Spinal cord (tissue), 10 donors: ENCODE measurements around the gene PCNP. TPM values are rescaled to one million over a fixed set of nuclear protein-coding genes. Genes with fewer than 3 reads are reported as not detected.

Experiments used
- DNase-seq, 6 donors: peaks; one replicate each; pipeline versions ENCODE4 v3.0.0 to v3.0.0-alpha.2; 2013 to 2015; ENCODE audit warnings: low spot score in 6 of 6, low read depth in 4 of 6
- H3K27ac ChIP-seq: one replicate; pipeline ENCODE4 v1.5.1; 2013; ENCODE audit warnings: low read depth, low read length, control low read depth
- H3K27me3 ChIP-seq: one replicate; pipeline ENCODE4 v1.6.1; 2013; ENCODE audit warnings: low read length; ENCODE audit not compliant: control insufficient read depth, insufficient read depth
- H3K36me3 ChIP-seq: one replicate; pipeline ENCODE4 v1.6.1; 2013; ENCODE audit warnings: low read length; ENCODE audit not compliant: control insufficient read depth, insufficient read depth
- H3K4me1 ChIP-seq: one replicate; pipeline ENCODE4 v1.6.1; 2013; ENCODE audit warnings: low read length; ENCODE audit not compliant: control insufficient read depth, insufficient read depth
- H3K4me3 ChIP-seq: one replicate; pipeline ENCODE4 v1.5.1; 2013; ENCODE audit warnings: low read depth, low read length, control low read depth
- H3K9me3 ChIP-seq: one replicate; pipeline ENCODE4 v1.6.1; 2013; ENCODE audit warnings: low read length; ENCODE audit not compliant: control insufficient read depth, insufficient read depth
- WGBS: methylation state at CpG from one replicate; pipeline ENCODE4 v1.1.5; 2013; ENCODE audit warnings: missing lambda C conversion rate; ENCODE audit not compliant: insufficient coverage; 5-methylcytosine and 5-hydroxymethylcytosine counted together
- polyA plus RNA-seq, 2 donors: library from polyadenylated mRNA; unstranded; fragments of 120-200 nt; gene quantifications; one replicate each; pipeline ENCODE4 v1.2.1, GENCODE V29; 2013; ENCODE audit not compliant: insufficient read length in 2 of 2
- total RNA-seq, 2 donors: library from RNA; depleted of rRNA in 1 of 2; stranded (reverse); fragments of 120-200 nt in 1 of 2; fragments of >200 nt in 1 of 2; gene quantifications; one replicate each; pipeline versions ENCODE4 v1.2.3 to v1.2.4, GENCODE V29; 2013 to 2014
- donor health status: healthy.

The PCNP gene
- total and polyA plus RNA-seq, 4 donors, result 81.1 to 190 (median 158) TPM

DNA sequence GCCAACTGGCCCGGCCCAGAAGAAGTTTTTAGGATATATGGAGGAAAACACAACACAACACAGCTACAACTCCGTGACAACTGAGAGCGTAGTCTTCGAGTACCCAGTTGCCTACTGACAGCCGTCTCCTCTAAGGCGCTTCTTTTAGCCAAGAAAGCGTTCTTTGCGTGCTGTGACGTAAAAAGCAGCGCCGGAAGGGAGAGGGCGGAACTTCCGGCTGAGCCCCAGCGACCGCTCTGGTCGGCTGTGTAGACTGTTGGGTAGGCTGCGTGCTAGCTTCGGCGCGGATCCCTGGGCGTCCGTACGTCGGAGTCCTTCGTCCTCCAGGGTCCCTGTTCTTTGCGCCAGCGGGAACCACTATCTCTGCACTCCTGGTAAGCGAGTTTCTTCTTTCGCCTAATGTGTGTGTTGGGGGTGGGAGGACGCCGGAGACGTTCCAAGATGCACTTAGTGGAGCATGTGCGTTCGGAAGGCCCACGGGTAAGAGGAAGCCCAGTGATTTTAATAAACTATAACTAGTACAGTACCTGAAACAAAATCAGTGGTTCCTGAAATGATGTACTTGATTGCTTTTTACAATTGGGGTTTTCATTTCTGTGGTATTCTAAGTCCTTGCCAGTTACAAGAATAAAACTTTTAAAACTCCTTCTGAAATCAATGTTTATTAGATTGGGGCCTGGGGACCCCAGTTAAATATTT lies 12.2 kb upstream of the PCNP start, which contains the start of gene TRMT10C:
TRMT10C (plus strand) TSS at position 239 of the 699 bp plus-strand sequence. CDS start 2,914 bp downstream, outside the sequence.
- Histone ChIP-seq H3K4me1 (peaks cover 10% of the 10 kb centered on the region), H3K27me3 (no peaks in the 10 kb centered on the region), H3K4me3 (peak within 1 kb of the TSS; percentile 98), H3K9me3 (no peaks in the 10 kb centered on the region), H3K36me3 (peaks cover 11% of the 10 kb centered on the region), H3K27ac (peak within 1 kb of the TSS; percentile 80)
- under 1% methylated on average over 26 of the region's 35 CpGs for WGBS
- DNase-seq, result peak; percentile 90 to 98 (median 94)

DNA sequence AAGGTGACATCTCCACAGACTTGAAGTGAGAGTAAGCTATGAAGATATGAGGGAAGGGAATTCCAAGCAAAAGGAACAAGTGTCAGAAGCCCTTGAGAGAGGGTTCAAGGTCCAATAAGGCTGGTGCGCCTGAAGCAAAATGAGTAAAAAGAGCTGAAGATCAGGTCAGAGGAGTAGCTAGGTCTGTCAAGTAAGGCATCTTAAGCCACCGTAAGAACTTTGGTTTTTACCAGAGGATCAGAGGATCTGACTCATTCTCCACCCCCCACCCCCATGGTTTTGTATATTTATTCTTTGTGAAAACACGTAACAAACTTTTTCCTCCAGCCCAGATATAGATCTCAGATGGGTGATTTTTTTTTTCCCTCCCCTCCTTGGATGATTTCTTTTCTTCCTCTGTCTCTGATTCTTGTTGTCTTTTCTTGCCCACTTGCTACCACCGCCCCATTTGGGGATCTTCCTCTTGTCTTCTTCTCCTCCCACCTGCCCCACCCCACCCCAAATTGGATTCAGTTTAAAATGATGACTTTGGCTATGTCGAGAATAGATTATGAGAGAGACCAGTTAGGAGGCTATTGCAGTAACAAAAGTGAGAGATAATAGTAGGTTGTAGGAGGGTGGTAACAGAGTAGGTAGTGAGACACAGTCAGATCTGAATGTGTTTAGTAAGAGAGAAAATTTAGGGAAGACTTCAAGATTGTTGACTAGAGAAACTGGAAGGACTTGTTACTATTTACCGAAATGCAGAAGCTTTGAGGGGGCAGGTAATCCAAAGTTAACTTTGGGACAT lies 6.3 kb upstream of the PCNP start:
- Histone ChIP-seq H3K36me3 (peaks cover 14% of the 10 kb centered on the region), H3K4me3 (no peak overlapping the region), H3K4me1 (peaks cover 5% of the 10 kb centered on the region), H3K27me3 (no peaks in the 10 kb centered on the region), H3K9me3 (no peaks in the 10 kb centered on the region), H3K27ac (no peak overlapping the region)
- no peak for DNase-seq
- WGBS, result 96% methylated on average over 3 of the region's 6 CpGs

DNA sequence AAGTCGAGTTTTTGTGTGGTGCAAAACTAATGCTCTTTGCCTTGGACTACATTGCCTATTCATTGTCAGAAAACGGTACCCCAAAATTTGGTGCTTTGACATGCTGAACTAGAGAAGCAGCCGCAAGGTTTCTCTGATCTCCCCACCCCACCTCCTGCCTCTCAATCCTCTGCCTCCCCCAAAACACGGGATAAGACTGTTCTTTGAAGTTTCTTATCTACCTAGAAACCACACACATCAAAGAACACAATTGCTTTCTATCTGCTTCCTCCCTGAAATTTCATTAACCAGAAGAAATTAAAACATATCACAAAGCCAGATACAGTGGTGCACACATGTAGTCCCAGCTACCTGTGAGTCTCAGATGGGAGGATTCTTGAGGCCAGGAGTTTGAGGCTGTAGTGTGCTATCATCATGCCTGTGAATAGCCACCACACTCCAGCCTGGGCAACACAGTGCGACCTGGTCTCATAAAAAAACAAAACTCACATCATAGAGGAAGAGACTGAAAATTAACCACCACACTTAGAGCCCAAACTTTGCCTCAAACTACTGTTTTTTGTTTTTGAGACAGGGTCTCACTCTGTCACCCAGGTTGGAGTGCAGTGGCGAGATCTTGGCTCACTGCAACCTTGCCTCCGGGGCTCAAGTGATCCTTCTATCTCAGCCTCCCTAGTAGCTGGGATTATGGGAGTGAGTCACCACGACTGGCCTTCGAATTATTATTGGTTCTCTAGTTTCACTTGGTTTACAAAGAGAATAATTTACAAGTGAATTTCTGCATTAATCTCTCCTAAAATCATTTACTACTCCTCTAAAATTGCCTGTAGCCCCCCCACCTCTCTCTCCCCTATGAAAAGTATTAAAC lies 2.7 kb upstream of the PCNP start:
- Histone ChIP-seq H3K9me3 (no peaks in the 10 kb centered on the region), H3K4me1 (no peaks in the 10 kb centered on the region), H3K4me3 (no peak overlapping the region), H3K27me3 (no peaks in the 10 kb centered on the region), H3K36me3 (peaks cover 10% of the 10 kb centered on the region), H3K27ac (no peak overlapping the region)
- DNase-seq, result no peak
- WGBS, result 79% methylated on average over 4 of the region's 9 CpGs

DNA sequence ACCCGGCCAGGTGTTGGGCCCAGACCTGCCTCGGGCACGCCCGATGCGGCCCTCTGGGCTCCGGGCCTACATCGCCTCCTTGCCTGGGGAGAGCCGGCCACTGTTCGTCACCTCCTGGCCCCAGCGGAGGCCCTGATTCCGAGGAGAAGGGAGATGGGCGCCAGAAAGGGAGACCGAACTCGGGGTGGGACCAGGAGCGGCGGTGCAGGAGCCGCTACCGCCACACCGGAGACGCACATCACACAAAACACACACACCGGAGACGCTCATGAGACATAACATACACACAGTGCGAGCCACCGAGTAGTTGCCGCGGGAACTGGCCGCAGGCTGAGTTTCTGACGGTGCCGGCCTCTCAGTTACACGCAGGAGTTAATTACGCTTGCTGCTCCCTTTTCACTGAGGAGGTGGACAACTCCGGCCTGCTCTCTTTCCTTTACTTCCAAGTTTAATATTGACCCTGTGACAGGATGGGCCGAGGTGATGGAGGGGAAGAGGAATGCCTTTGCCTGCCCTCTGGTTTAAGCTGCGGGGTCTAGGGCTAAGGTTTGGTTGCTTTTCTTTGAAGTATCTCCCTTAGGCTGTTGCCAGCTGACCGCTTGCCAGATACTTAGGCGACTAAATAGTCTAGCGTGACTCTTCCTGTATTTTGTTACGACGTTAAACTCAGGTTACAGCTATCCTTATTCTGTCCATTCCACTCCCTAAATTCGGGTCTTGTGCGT lies 570 bp downstream of the PCNP start:
- H3K27ac ChIP-seq, result peak overlapping the region; percentile 97
- peak; percentile 23 to 80 (median 47) for DNase-seq
- peaks cover 10% of the 10 kb centered on the region for H3K36me3 ChIP-seq
- no peaks in the 10 kb centered on the region for H3K9me3 ChIP-seq
- H3K4me3 ChIP-seq, result peak overlapping the region; percentile 89
- WGBS, result 0% methylated on average over 34 of the region's 41 CpGs
- H3K4me1 ChIP-seq, result no peaks in the 10 kb centered on the region
- no peaks in the 10 kb centered on the region for H3K27me3 ChIP-seq

DNA sequence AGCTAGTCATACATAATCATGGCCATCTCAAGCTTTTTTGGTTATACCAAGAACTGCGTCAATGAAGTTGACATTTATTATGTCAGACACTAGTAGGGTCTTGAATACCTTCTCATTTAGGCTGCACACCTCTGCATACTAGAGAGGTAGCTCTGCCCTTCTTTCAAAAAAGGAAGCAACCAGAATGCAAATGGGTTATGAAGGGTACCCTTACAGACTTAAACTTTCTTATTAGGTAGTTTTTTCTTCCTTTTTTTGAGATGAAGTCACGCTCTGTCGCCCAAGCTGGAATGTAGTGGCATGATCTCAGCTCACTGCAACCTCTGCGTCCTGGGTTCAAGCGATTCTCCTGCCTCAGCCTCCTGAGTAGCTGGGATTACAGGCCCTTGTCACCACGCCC lies 3.3 kb downstream of the PCNP start:
- no peak for DNase-seq
- peaks cover 13% of the 10 kb centered on the region for H3K36me3 ChIP-seq
- no peaks in the 10 kb centered on the region for H3K9me3 ChIP-seq
- no peak overlapping the region for H3K27ac ChIP-seq
- no peak overlapping the region for H3K4me3 ChIP-seq
- 100% methylated on average over 4 of the region's 6 CpGs for WGBS
- no peaks in the 10 kb centered on the region for H3K4me1 ChIP-seq
- H3K27me3 ChIP-seq, result no peaks in the 10 kb centered on the region

DNA sequence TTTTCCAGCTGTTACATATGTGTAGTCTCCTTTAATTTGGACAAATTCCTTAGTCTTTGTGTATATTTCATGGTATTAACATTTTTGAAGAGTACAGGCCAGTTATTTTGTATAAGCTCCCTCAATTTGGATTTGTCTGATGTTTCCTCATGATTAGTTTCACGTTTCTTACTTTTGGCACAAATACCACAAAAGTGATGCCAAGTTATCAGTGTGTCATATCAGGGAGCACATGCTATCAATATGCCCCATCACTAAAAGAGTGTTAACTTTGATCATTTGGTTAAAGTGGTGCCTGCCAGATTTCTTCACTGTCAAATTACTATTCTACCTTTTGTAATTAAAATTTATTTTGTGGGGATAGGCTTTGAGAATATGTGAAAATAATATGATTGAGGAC lies 14.6 kb downstream of the PCNP start:
- peak in 1 of 6 donors; percentile 5 for DNase-seq
- no peak overlapping the region for H3K4me3 ChIP-seq
- H3K9me3 ChIP-seq, result no peaks in the 10 kb centered on the region
- WGBS, result no CpG with 5 or more reads among the region's 1 CpG
- no peak overlapping the region for H3K27ac ChIP-seq
- H3K4me1 ChIP-seq, result no peaks in the 10 kb centered on the region
- H3K27me3 ChIP-seq, result no peaks in the 10 kb centered on the region
- H3K36me3 ChIP-seq, result peaks cover 21% of the 10 kb centered on the region

DNA sequence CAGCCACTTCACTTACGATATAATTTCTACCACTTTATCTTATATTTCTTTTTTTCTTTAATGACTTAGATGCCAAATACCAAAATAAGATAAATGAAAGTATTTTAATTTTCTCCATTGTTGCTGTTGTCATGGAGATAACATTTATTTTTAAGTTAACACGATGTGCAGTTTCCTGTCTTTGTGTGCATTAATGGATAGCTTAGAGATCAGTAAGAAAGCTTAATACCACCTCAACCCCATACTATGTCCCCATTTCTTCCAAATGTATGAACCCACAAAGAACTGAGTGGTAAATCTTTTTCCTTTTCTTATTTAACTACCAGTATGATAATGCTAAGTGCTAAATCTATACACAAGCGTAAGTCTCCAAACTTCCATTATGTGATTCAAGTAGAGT lies 17.1 kb downstream of the PCNP start:
- no peak for DNase-seq
- no peaks in the 10 kb centered on the region for H3K4me1 ChIP-seq
- no peaks in the 10 kb centered on the region for H3K27me3 ChIP-seq
- H3K36me3 ChIP-seq, result peaks cover 29% of the 10 kb centered on the region
- no peak overlapping the region for H3K4me3 ChIP-seq
- H3K27ac ChIP-seq, result no peak overlapping the region
- H3K9me3 ChIP-seq, result no peaks in the 10 kb centered on the region
- WGBS, result no CpG with 5 or more reads among the region's 3 CpGs

DNA sequence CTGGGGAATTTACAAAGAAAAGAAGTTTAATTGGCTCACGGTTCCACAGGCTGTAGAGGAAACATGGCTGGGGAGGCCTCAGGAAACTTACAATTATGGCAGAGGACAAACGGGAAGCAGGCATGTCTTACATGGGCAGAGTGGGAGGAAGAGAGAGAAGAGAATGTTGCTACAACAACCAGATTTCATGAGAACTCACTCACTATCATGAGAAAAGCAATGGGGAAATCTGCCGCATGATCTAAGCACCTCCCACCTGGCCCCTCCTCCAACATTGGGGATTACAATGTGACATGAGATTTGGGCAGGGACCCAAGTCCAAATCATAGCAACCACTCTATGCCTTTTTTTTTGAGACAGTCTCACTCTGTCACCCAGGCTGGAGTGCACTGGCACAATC lies 28.8 kb downstream of the PCNP start:
- no peak for DNase-seq

DNA sequence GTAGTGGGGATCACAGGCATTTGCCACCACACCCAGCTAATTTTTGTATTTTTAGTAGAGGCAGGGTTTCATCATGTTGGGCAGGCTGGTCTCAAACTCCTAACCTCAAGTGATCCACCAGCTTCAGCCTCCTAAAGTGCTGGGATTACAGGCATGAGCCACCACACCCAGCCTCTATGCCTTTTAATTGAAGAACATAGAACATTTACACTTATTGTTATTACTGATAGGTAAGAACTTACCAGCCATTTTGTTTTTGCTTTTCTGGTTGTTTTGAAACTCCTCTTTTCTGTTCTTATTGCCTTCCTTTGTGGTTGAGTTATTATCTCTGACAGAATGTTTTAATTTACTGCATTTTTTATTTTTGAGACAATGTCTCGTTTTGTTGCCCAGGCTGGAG lies 29.2 kb downstream of the PCNP start:
- Histone ChIP-seq H3K9me3 (no peaks in the 10 kb centered on the region), H3K4me3 (no peak overlapping the region), H3K36me3 (no peaks in the 10 kb centered on the region), H3K4me1 (no peaks in the 10 kb centered on the region), H3K27ac (no peak overlapping the region), H3K27me3 (no peaks in the 10 kb centered on the region)
- 88% methylated on average over 1 of the region's 1 CpG for WGBS
- no peak for DNase-seq

More for the DNA sequence above, 28.8 kb downstream of the PCNP start:
- Histone ChIP-seq H3K9me3 (no peaks in the 10 kb centered on the region), H3K4me3 (no peak overlapping the region), H3K4me1 (no peaks in the 10 kb centered on the region), H3K27ac (no peak overlapping the region), H3K36me3 (no peaks in the 10 kb centered on the region), H3K27me3 (no peaks in the 10 kb centered on the region)
- WGBS, result 94% methylated on average over 2 of the region's 3 CpGs
